ENCODE measurements around the gene SHISA2.

SHISA2 gene

GRCh38 chr13:26020891-26021290 is 30.9 kb downstream of the SHISA2 start:
- no peaks in the 10 kb centered on the region for H3K79me2 ChIP-seq (ENCODE audit: low read length)
- H3K9me3 ChIP-seq (replicated peaks; ENCODE audit: insufficient read depth, low read length): no peaks in the 10 kb centered on the region
- no peak overlapping the region for H3K4me3 ChIP-seq (ENCODE audit: low read length)
- no peaks in the 10 kb centered on the region for H3K9me2 ChIP-seq (replicated peaks; ENCODE audit: insufficient read depth, low read length)
- H3K27me3 ChIP-seq (replicated peaks; ENCODE audit: insufficient read depth, low read length): no peaks in the 10 kb centered on the region
- H3K4me1 ChIP-seq (ENCODE audit: low read length): no peaks in the 10 kb centered on the region
- TF ChIP-seq EZH2 (optimal IDR thresholded peaks at IDR 0.05; ENCODE audit: low read depth, low read length) (no peak), EZH2phosphoT487 (IDR thresholded peaks at IDR 0.05; ENCODE audit: low read length) (no peak)
- TF ChIP-seq, protein P1, sequence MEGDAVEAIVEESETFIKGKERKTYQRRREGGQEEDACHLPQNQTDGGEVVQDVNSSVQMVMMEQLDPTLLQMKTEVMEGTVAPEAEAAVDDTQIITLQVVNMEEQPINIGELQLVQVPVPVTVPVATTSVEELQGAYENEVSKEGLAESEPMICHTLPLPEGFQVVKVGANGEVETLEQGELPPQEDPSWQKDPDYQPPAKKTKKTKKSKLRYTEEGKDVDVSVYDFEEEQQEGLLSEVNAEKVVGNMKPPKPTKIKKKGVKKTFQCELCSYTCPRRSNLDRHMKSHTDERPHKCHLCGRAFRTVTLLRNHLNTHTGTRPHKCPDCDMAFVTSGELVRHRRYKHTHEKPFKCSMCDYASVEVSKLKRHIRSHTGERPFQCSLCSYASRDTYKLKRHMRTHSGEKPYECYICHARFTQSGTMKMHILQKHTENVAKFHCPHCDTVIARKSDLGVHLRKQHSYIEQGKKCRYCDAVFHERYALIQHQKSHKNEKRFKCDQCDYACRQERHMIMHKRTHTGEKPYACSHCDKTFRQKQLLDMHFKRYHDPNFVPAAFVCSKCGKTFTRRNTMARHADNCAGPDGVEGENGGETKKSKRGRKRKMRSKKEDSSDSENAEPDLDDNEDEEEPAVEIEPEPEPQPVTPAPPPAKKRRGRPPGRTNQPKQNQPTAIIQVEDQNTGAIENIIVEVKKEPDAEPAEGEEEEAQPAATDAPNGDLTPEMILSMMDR (IDR thresholded peaks at IDR 0.05; ENCODE audit: low read length): no peak
- no peak overlapping the region for H2AFZ ChIP-seq (ENCODE audit: low read length)
- no peaks in the 10 kb centered on the region for H3K36me3 ChIP-seq (replicated peaks; ENCODE audit: insufficient read depth, low read length)
- DNase-seq: no peak
- no peak overlapping the region for H3K9ac ChIP-seq (ENCODE audit: low read length)
- no peaks in the 10 kb centered on the region for H3F3A ChIP-seq (ENCODE audit: insufficient read depth, low read length)
- no peak overlapping the region for H3K4me2 ChIP-seq (ENCODE audit: low read depth, low read length)
- H3K27ac ChIP-seq (ENCODE audit: low read length): no peak overlapping the region
- no peaks in the 10 kb centered on the region for H4K20me1 ChIP-seq (ENCODE audit: insufficient read depth, low read length)

- no peaks in the 10 kb centered on the region for H3K79me2 ChIP-seq (ENCODE audit: low read length)
- no peaks in the 10 kb centered on the region for H3K27me3 ChIP-seq (replicated peaks; ENCODE audit: insufficient read depth, low read length)
- H3K9me2 ChIP-seq (replicated peaks; ENCODE audit: insufficient read depth, low read length): no peaks in the 10 kb centered on the region
- no peak overlapping the region for H3K4me3 ChIP-seq (ENCODE audit: low read length)
- TF ChIP-seq EZH2 (optimal IDR thresholded peaks at IDR 0.05; ENCODE audit: low read depth, low read length) (no peak), EZH2phosphoT487 (IDR thresholded peaks at IDR 0.05; ENCODE audit: low read length) (no peak)
- TF ChIP-seq, protein P1 (IDR thresholded peaks at IDR 0.05; ENCODE audit: low read length): no peak
- H3K9ac ChIP-seq (ENCODE audit: low read length): no peak overlapping the region
- H3K27ac ChIP-seq (ENCODE audit: low read length): no peak overlapping the region
- H3K36me3 ChIP-seq (replicated peaks; ENCODE audit: insufficient read depth, low read length): no peaks in the 10 kb centered on the region
- no peaks in the 10 kb centered on the region for H3F3A ChIP-seq (ENCODE audit: insufficient read depth, low read length)
- H2AFZ ChIP-seq (ENCODE audit: low read length): no peak overlapping the region
- no peaks in the 10 kb centered on the region for H3K4me1 ChIP-seq (ENCODE audit: low read length)
- H4K20me1 ChIP-seq (ENCODE audit: insufficient read depth, low read length): no peaks in the 10 kb centered on the region
- DNase-seq: no peak
- H3K9me3 ChIP-seq (replicated peaks; ENCODE audit: insufficient read depth, low read length): no peaks in the 10 kb centered on the region
- no peak overlapping the region for H3K4me2 ChIP-seq (ENCODE audit: low read depth, low read length)
Measured at GRCh38 chr13:26019881-26020870, 31.6 kb downstream of the SHISA2 start.

- Histone ChIP-seq H3K4me2 (ENCODE audit: low read depth, low read length) (no peak overlapping the region), H3K9ac (ENCODE audit: low read length) (no peak overlapping the region), H3K9me3 (replicated peaks; ENCODE audit: insufficient read depth, low read length) (no peaks in the 10 kb centered on the region), H3F3A (ENCODE audit: insufficient read depth, low read length) (no peaks in the 10 kb centered on the region), H4K20me1 (ENCODE audit: insufficient read depth, low read length) (no peaks in the 10 kb centered on the region), H3K4me3 (ENCODE audit: low read length) (no peak overlapping the region), H3K79me2 (ENCODE audit: low read length) (no peaks in the 10 kb centered on the region), H3K27me3 (replicated peaks; ENCODE audit: insufficient read depth, low read length) (no peaks in the 10 kb centered on the region), H2AFZ (ENCODE audit: low read length) (no peak overlapping the region), H3K9me2 (replicated peaks; ENCODE audit: insufficient read depth, low read length) (no peaks in the 10 kb centered on the region), H3K4me1 (ENCODE audit: low read length) (no peaks in the 10 kb centered on the region), H3K27ac (ENCODE audit: low read length) (no peak overlapping the region), H3K36me3 (replicated peaks; ENCODE audit: insufficient read depth, low read length) (no peaks in the 10 kb centered on the region)
- no peak for DNase-seq
- TF ChIP-seq EZH2 (optimal IDR thresholded peaks at IDR 0.05; ENCODE audit: low read depth, low read length) (no peak), EZH2phosphoT487 (IDR thresholded peaks at IDR 0.05; ENCODE audit: low read length) (no peak)
- TF ChIP-seq, protein P1 (IDR thresholded peaks at IDR 0.05; ENCODE audit: low read length): no peak
Measured at GRCh38 chr13:26019251-26019650, 32.6 kb downstream of the SHISA2 start.
